Measurements from ENCODE around the gene PSKH1.
A peak's percentile ranks its signal among the peaks of the same experiment; 100 is the strongest.

Gene PSKH1

DNA sequence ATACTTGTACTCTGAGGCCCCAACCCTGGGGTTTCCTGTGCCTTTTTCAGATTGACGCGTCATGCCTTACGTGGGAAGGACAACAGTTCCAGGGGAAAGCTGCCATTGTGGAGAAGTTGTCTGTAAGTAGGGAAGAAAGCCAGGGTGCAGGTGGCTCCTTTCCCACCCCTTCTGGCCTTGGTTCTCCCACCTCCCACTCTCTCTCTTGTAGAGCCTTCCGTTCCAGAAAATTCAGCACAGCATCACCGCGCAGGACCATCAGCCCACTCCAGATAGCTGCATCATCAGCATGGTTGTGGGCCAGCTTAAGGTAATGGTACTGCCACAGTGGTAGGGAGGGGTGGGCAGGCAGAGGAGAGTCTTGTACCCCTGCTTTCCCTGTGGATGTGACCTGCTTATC is 24.8 kb upstream of the PSKH1 start:
- DNase-seq = no peak

GRCh38 chr16:67869653-67870052 is 23.4 kb upstream of the PSKH1 start:
- DNase-seq = no peak

GRCh38 chr16:67871256-67871655 is 21.8 kb upstream of the PSKH1 start:
- DNase-seq = no peak

DNA sequence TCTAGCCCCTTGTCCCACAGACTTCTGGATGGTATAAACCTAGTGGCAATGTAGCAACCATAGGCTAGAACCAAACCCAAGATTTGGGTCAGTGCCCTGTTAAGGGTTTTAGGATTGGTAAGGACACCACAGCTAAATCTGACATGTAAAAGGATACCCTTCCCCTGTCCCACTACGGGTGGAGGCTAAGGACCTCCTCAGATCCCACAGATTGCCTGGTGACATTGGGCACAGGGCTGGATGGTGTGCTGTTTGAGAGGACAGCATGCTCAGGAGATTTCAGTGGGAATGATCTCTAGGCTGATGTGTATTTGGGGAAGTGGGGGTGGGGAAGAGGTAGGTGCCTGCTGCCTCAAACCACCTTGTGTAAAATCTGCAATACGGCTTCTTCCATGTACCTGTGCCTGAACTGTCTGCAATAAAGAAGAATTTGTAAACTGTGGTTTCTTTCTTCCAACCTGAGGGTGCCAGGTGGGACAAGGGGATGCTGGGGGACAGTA is 20.9 kb upstream of the PSKH1 start:
- no peak for DNase-seq

DNA sequence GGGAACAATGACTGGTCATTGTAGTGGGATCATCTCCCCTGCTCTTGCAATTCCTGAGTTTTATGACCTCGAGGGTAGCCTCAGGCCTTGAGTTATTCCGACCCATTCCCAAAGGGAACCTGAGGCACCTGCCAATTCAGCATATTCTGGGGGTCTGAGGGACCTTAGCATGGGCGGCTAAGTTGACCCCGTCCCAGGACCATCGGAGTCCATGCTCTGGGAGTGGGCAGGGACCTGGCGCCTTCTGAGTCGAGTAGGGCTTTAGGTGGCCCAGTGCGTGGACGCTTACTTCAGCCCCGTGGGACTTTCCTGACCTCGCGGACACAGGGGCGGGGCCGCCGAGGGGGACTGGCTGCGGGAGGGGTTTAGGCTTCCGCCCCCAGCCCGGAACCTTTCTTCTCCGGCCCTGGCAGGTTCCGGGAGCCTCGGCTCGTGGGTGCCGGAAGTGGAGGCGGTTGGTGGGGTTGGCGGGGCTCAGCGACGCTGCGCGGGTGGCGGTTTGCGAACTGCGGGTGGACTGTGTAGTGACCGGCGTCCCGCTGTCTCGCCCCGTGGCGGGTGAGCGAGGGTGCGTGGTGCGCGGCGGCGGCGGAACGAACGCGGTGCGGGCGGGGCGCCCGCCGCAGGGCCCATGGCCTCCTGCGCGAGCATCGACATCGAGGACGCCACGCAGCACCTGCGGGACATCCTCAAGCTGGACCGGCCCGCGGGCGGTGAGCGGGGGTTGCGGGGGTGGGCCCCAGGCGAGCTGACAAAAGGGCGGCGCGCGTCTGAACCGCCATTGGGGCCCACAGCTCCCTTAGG is 20.2 kb upstream of the PSKH1 start, which contains the start of gene EDC4:
Gene EDC4, plus strand, starts transcription at position 422 of the 804 bp plus-strand sequence. Its CDS starts 210 bp downstream, at position 632.
- DNase-seq = no peak

DNA sequence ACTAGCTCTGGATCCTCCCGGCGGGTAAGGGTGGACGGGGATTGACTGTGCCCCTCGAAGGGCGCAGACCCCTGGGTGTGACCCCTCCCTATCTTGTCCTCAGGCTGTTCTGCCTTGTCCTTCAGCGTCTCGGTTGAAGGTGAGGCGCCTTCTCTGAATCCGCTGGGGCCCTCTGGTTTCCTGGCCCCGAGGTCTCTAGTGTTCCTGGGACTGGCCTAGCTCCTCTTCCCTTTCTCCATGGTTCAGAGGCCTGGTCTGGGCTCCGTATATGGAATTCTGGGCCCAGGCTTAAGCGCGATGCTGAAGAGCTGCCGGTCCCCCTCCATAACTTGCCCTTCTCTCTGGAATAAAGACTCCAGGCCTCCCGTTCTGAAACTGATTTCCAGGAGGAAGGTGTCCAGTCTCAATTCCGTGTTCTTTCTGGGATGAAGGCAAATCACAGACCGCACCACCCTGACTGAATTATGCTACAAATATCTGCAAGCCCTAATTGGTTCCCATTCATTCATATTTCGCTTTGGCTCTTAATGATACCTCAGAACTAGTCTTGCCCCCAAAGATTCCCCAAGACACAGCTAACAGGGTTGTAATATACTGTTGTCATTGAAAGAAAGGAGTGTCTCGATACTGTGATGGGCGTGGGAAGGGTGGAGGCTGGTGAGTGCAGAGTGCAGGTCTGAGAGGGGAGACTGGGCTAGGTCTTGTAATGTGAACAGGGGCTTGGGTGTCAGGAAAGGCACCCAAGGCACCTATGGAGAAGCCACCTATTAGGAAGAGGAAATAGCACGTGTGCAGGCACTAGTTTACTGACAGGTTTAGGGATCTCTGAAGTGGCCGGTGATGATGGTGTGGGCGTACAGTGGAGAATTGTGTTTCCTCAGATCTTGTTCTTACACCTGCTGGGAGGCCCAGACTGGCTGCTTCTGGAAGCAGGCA is 19.4 kb upstream of the PSKH1 start:
- DNase-seq = no peak

- no peak for DNase-seq
Measured at GRCh38 chr16:67874372-67874771, 18.7 kb upstream of the PSKH1 start.

DNA sequence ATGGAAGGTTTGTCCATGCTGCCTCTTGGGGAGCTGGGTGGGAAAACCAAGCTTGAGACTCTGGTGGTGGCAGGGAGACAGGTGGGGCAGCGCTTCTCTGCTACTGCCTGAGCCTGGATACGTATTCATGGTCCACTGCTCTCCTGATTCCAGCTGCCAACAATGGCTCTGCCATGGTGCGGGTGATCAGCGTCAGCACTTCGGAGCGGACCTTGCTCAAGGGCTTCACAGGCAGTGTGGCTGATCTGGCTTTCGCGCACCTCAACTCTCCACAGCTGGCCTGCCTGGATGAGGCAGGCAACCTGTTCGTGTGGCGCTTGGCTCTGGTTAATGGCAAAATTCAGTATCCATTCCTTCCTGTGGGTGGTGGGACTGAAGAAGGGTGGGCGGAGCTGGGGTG is 16.0 kb upstream of the PSKH1 start:
- no peak for DNase-seq

DNA sequence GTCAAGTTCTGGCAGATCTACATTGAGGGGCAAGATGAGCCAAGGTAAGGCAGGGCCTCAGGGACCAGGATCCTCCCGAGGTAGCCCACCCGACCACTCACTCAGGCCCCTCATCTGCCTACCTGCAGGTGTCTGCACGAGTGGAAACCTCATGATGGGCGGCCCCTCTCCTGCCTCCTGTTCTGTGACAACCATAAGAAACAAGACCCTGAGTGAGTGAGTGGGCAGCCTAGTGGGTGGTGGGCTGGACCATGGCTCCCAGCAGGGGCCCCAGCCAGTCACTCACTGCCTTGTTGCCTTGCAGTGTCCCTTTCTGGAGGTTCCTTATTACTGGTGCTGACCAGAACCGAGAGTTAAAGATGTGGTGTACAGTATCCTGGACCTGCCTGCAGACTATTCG is 14.8 kb upstream of the PSKH1 start:
- DNase-seq = no peak

DNA sequence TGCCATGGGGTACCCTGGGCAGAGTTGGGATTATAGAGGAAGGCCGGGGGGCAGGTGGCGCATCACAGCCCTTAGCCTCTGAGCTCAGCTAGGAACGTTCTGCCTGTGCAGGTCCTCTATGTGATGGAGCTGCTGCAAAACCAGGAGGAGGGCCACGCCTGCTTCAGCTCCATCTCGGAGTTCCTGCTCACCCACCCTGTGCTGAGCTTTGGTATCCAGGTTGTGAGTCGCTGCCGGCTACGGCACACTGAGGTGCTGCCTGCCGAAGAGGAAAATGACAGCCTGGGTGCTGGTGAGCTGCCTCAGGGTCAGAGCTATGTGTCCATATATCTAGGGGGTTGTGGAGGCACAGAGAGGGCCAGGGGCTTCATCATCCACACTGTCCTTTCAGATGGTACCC is 14.2 kb upstream of the PSKH1 start:
- no peak for DNase-seq

GRCh38 chr16:67879462-67879861 is 13.6 kb upstream of the PSKH1 start:
- no peak for DNase-seq

- DNase-seq = no peak
Measured at GRCh38 chr16:67879936-67880335, 13.1 kb upstream of the PSKH1 start.

GRCh38 chr16:67880584-67880983 is 12.5 kb upstream of the PSKH1 start:
- no peak for DNase-seq

DNA sequence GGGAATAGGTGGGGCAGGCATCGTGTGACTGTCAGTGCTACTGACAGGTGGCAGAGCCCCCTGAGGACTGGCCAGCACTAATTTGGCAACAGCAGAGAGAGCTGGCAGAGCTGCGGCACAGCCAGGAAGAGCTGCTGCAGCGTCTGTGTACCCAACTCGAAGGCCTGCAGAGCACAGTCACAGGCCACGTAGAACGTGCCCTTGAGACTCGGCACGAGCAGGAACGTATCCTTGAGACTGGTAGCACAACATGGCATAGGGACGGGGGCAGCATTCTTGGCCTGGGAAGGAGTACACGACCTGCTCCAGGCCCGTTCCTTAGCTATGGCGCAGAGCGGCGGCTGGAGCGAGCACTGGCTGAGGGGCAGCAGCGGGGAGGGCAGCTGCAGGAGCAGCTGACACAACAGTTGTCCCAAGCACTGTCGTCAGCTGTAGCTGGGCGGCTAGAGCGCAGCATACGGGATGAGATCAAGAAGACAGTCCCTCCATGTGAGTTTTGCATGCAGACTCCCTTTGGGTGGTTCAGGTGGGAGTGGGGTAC is 11.4 kb upstream of the PSKH1 start:
- peak in 1 of 2 experiments; percentile 30 for DNase-seq

DNA sequence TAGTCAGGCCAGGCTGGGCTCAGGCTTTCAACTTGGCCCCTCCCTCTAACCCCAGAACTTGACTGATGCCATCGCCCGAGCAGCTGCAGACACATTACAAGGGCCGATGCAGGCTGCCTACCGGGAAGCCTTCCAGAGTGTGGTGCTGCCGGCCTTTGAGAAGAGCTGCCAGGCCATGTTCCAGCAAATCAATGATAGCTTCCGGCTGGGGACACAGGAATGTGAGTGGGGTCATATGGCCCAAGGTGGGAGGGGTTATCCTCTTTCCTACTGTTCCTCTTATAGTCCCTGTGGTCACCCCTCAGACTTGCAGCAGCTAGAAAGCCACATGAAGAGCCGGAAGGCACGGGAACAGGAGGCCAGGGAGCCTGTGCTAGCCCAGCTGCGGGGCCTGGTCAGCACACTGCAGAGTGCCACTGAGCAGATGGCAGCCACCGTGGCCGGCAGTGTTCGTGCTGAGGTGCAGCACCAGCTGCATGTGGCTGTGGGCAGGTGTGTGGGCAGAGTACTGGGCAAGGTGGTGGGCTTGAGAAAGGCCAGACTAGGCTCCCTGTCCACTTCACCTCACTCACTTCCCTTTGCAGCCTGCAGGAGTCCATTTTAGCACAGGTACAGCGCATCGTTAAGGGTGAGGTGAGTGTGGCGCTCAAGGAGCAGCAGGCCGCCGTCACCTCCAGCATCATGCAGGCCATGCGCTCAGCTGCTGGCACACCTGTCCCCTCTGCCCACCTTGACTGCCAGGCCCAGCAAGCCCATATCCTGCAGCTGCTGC is 10.5 kb upstream of the PSKH1 start:
- no peak for DNase-seq

DNA sequence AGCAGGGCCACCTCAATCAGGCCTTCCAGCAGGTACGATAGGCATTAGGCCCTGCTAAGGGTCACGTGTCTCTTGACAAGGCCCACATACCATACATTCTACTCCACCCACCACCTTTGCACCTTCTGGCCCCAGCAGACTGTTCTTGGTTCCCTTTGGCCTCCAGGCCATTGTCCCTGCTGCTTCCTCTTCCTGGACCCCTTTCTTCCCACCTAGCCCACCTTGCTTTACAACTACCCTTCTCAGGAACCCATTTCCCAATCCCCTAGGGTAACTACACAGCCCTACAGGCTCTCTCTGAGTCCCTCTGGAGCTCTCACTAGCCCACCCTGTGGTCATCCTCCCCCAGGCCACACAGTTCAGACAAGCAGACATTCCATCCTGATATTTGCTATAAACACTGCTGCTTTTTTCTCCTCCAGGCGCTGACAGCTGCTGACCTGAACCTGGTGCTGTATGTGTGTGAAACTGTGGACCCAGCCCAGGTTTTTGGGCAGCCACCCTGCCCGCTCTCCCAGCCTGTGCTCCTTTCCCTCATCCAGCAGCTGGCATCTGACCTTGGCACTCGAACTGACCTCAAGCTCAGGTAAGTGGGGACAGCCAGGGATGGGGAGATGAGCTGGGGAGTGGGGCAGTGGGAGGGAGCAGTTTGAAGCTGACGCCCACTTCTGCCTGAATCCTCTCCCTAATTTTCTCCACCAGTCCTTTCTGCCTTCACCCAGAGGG is 9.7 kb upstream of the PSKH1 start:
- DNase-seq = no peak

DNA sequence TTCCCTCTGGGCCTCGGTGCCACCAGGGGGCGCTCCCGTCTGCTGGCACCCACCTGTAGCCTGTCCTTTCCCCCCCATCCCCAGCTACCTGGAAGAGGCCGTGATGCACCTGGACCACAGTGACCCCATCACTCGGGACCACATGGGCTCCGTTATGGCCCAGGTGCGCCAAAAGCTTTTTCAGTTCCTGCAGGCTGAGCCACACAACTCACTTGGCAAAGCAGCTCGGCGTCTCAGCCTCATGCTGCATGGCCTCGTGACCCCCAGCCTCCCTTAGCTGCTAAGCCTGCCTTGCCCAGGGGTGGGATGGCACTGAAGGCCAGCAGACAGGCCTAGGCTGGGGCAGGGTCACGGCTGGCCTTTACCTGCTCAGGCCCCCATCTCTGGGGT is 9.2 kb upstream of the PSKH1 start:
- no peak for DNase-seq

- DNase-seq = peak in 1 of 2 experiments; percentile 53
Measured at GRCh38 chr16:67884684-67885083, 8.4 kb upstream of the PSKH1 start, which contains the start of gene NRN1L. Gene NRN1L, plus strand, starts transcription at chr16:67884885. Its CDS starts 19 bp downstream, at chr16:67884904.

GRCh38 chr16:67885545-67885944 is 7.5 kb upstream of the PSKH1 start:
- DNase-seq = no peak

DNA sequence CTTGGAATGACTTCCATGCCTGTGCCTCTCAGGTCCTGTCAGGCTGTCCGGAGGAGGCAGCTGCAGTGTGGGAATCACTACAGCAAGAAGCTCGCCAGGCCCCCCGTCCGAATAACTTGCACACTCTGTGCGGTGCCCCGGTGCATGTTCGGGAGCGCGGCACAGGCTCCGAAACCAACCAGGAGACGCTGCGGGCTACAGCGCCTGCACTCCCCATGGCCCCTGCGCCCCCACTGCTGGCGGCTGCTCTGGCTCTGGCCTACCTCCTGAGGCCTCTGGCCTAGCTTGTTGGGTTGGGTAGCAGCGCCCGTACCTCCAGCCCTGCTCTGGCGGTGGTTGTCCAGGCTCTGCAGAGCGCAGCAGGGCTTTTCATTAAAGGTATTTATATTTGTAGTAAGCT is 7.1 kb upstream of the PSKH1 start:
- no peak for DNase-seq

DNA sequence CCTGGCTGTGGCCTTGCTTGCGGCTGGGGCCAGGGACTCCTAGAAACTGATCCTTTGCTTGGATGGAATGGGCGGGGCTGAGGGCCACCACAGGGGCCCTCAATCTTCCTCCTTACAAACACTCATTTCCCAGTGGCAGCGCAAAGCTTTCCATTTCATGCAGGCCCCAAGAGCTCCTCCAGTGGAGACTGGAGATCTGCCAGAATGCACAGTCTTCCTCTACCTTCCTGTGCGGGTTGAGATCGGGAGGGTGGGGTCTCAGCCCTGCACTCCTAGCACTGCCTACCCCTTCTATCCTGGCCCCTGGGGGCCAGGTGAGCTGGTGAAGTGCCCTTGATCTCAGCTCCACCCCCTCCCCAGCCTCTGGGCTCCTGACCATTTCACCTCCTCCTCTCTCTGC is 6.7 kb upstream of the PSKH1 start:
- no peak for DNase-seq

DNA sequence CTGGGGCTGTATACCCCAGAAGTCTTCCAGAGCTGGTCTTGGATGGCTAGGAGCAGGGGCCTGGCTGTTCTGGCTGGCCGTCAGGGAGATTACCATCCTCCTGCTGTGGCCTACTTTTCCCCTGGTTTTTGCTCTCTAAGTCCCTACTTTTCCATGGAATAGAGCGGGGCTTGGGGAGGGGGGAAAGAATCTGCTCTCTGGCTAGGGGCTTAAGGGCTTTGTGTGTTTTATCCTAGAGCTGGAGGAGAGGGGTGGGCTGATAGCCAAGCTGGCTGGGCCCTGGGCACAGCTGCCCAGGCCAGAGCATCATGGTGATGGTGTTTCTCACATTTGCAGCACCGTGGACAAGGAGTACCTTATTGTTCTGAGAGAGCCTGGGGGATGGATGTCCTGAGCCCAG is 4.7 kb upstream of the PSKH1 start:
- DNase-seq = no peak

Measured in cerebellar nuclear complex (tissue), 1 donor.